Osteocyte (in vitro differentiated cells): Measurements from ENCODE around the gene ACER3. TPM values are rescaled to one million over a fixed set of nuclear protein-coding genes. Genes with fewer than 3 reads are reported as not detected.
"Not testable (repeated sequence)": the region's sequence is repeated elsewhere in the genome, so short reads cannot be mapped to it uniquely, and the experiment has no call there.

Experiments
- DNase-seq: peaks from one replicate; pipeline ENCODE4 v3.0.0; 2021; ENCODE audit warnings: mixed read lengths; ENCODE audit not compliant: unreplicated experiment; ENCODE audit errors: extremely low spot score
- H3K27ac Mint-ChIP-seq: one replicate; pipeline ENCODE4 v1.8.0; 2021; ENCODE audit warnings: mild to moderate bottlenecking, mixed read lengths; ENCODE audit not compliant: unreplicated experiment
- H3K27me3 Mint-ChIP-seq: one replicate; pipeline ENCODE4 v1.8.0; 2021; ENCODE audit warnings: mixed read lengths; ENCODE audit not compliant: unreplicated experiment
- H3K36me3 Mint-ChIP-seq: one replicate; pipeline ENCODE4 v1.8.0; 2021; ENCODE audit warnings: mixed read lengths; ENCODE audit not compliant: unreplicated experiment
- H3K4me1 Mint-ChIP-seq: one replicate; pipeline ENCODE4 v1.8.0; 2021; ENCODE audit warnings: mixed read lengths; ENCODE audit not compliant: unreplicated experiment
- H3K4me3 Mint-ChIP-seq: one replicate; pipeline ENCODE4 v1.8.0; 2021; ENCODE audit warnings: mild to moderate bottlenecking, moderate library complexity, mixed read lengths; ENCODE audit not compliant: unreplicated experiment
- H3K9me3 Mint-ChIP-seq: one replicate; pipeline ENCODE4 v1.8.0; 2021; ENCODE audit warnings: mixed read lengths; ENCODE audit not compliant: unreplicated experiment
- CTCF ChIP-seq: fragments of 200-600 bp; sonication (generic); IDR thresholded peaks from 2 replicates; pipeline ENCODE4 v1.5.0; 2021; ENCODE audit warnings: antibody characterized with exemption, mild to moderate bottlenecking, moderate library complexity
- total RNA-seq: library from RNA; stranded (reverse); gene quantifications from 2 replicates; pipeline ENCODE4 v1.2.1, GENCODE V29; 2021

Gene ACER3
- total RNA-seq, 1 donor from 2014 or later, result 17.4 TPM

DNA sequence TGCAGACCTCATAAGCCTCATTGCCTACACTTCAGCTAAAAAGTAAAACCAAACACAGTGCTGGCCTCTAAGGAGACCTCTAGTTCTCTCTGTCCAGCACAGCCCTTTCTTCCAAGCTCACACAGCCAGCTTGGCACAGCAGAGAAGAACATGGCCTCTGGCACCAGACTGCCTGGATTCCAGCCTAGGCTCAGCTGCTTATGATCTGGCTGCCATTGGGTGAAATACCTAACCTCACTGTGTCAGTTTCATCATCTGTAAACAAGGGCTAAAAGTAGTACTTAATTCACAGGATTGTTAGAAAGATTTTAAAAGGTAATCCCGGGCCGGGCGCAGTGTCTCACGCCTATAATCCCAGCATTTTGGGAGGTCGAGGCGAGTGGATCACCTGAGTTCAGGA, 9.9 kb upstream of the ACER3 start:
- Mint-ChIP-seq H3K27ac (no peak overlapping the region), H3K4me3 (no peak overlapping the region), H3K27me3 (peaks cover 16% of the 10 kb centered on the region), H3K36me3 (no peaks in the 10 kb centered on the region), H3K9me3 (no peaks in the 10 kb centered on the region), H3K4me1 (peaks cover 2% of the 10 kb centered on the region)
- TF ChIP-seq CTCF, result no peak
- DNase-seq, result no peak

GRCh38 chr11:76854709-76855108, 6.0 kb upstream of the ACER3 start:
- no peaks in the 10 kb centered on the region for H3K36me3 Mint-ChIP-seq
- H3K4me1 Mint-ChIP-seq, result peaks cover 2% of the 10 kb centered on the region
- no peak overlapping the region for H3K4me3 Mint-ChIP-seq
- H3K27ac Mint-ChIP-seq, result no peak overlapping the region
- H3K27me3 Mint-ChIP-seq, result no peaks in the 10 kb centered on the region
- H3K9me3 Mint-ChIP-seq, result no peaks in the 10 kb centered on the region
- DNase-seq, result no peak
- TF ChIP-seq CTCF, result no peak

DNA sequence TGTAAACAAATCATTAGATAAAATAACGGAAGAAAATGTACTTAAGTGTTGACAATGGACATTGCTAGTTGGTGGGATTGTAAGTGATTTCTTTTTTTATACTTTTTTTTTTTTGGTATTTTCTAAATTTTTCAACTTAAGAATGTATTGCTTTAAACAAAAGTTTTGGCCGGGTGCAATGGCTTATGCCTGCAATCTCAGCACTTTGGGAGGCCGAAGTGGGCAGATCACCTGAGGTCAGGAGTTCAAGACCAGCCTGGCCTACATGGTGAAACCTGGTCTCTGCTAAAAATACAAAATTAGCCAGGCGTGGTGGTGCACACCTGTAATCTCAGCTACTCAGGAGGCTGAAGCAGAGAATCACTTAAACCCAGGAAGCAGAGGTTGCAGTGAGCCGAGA, 5.0 kb upstream of the ACER3 start:
- not testable (repeated sequence) for H3K4me1 Mint-ChIP-seq

DNA sequence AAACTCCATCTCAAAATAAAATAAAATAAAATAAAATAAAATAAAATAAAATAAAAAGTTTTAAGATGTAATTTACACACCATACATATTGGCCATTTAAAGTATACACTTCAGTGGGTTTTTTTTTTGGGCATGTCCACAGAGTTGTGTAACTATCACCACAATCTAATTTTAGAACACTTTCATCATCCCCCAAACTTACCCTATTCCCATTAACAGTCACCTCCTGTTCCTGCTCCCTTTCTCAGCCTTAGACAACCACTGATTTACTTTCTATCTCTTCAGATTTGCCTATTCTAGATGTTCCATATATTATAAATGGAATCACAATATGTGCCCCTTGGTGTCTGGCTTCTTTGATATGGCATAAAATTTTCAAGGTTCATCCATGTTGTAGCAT, 4.6 kb upstream of the ACER3 start:
- no peak for DNase-seq
- H3K4me1 Mint-ChIP-seq, result peaks cover 2% of the 10 kb centered on the region
- TF ChIP-seq CTCF, result no peak
- no peak overlapping the region for H3K4me3 Mint-ChIP-seq
- no peak overlapping the region for H3K27ac Mint-ChIP-seq
- H3K9me3 Mint-ChIP-seq, result no peaks in the 10 kb centered on the region
- H3K36me3 Mint-ChIP-seq, result no peaks in the 10 kb centered on the region
- no peaks in the 10 kb centered on the region for H3K27me3 Mint-ChIP-seq

More for the DNA sequence above, 5.0 kb upstream of the ACER3 start:
- not testable (repeated sequence) for H3K27ac Mint-ChIP-seq, H3K4me3 Mint-ChIP-seq, H3K36me3 Mint-ChIP-seq, DNase-seq, H3K27me3 Mint-ChIP-seq, H3K9me3 Mint-ChIP-seq

DNA sequence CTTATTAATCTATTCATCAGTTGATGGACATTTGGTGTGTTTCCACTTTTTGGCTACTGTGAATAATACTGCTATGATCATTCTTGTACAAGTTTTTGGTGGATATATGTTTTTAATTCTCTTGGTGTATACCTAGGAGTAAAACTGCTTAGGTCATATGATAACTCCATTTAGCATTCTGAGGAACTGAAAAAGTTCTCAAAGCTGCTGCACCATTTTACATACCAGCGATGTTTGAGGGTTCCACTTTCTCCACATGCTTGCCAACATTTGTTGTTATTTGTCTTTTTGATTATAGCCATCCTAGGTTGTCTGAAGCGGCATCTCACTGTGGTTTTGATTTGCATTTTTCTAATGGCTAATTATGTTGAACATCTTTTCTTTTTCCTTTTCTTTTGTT, 4.1 kb upstream of the ACER3 start:
- Mint-ChIP-seq H3K4me1 (peaks cover 6% of the 10 kb centered on the region), H3K36me3 (no peaks in the 10 kb centered on the region), H3K4me3 (no peak overlapping the region), H3K27me3 (no peaks in the 10 kb centered on the region), H3K27ac (no peak overlapping the region), H3K9me3 (no peaks in the 10 kb centered on the region)
- DNase-seq, result no peak
- no peak for TF ChIP-seq CTCF

DNA sequence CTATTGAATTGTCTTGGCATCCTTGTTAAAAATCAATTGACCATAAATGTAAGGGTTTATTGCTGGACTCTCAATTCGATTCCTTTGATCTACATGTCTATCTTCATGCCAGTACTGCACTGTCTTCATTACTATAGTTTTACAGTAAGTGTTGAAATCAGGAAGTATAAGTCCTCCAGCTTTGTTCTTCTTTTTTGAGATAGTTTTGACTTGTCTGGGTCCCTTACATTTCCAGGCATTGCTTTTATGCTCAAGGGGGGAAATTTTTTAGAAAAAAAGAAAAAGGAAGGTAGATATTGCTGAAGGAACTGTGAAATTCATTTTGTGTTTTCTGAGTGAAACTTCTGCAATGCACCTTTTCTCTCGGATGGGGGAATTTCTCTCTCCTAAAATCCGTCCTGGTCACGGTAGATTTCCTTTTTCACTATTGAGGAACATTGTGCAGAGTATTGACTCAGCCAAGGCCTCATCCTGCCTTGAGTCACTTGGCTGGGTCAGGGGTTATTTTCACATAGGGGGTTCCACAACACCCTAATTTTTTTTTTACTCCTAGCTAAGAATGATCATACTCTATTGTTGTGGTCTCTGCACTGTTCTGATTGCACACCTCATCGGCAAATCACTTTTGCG, 2.8 kb upstream of the ACER3 start:
- H3K36me3 Mint-ChIP-seq, result no peaks in the 10 kb centered on the region
- H3K4me3 Mint-ChIP-seq, result no peak overlapping the region
- no peaks in the 10 kb centered on the region for H3K27me3 Mint-ChIP-seq
- no peak for TF ChIP-seq CTCF
- peaks cover 10% of the 10 kb centered on the region for H3K4me1 Mint-ChIP-seq
- no peak for DNase-seq
- no peak overlapping the region for H3K27ac Mint-ChIP-seq
- H3K9me3 Mint-ChIP-seq, result no peaks in the 10 kb centered on the region
